ENCODE results near the gene PRUNE2. TPM values are rescaled to one million over a fixed set of nuclear protein-coding genes. Genes with fewer than 3 reads are reported as not detected.

Gene PRUNE2
- total RNA-seq, 1 experiment from 2014 or later = 3.5 TPM

- H3K27ac Mint-ChIP-seq (ENCODE audit: unreplicated experiment) = no peak overlapping the region
- no peaks in the 10 kb centered on the region for H3K9me3 Mint-ChIP-seq (ENCODE audit: unreplicated experiment)
- H3K36me3 Mint-ChIP-seq (ENCODE audit: insufficient read depth, unreplicated experiment) = no peaks in the 10 kb centered on the region
- Histone ChIP-seq H3K36me3 (ENCODE audit: control insufficient read depth, insufficient read depth, low read length) (no peaks in the 10 kb centered on the region), H3K27me3 (replicated peaks; ENCODE audit: control insufficient read depth, insufficient read depth, low read length) (no peaks in the 10 kb centered on the region), H3K4me3 (ENCODE audit: low read depth, low read length) (no peak overlapping the region), H3K9me3 (no peaks in the 10 kb centered on the region), H3K4me1 (no peaks in the 10 kb centered on the region)
- ChIA-PET CTCF (no interaction called here), POLR2A (no interaction called here)
- H3K4me1 Mint-ChIP-seq (ENCODE audit: low read depth, unreplicated experiment) = peaks cover 6% of the 10 kb centered on the region
- no peak for DNase-seq
- intact Hi-C loops (cut with micrococcal nuclease; ENCODE audit: unreplicated experiment) = no loop called here
- H3K4me3 Mint-ChIP-seq (ENCODE audit: unreplicated experiment) = no peak overlapping the region
- TF ChIP-seq CTCF (IDR thresholded peaks at IDR 0.05; ENCODE audit: insufficient read depth in 1 of 2, low read depth in 1 of 2, low read length in 1 of 2, severe bottlenecking in 1 of 2, unreplicated experiment in 1 of 2) = no peak
- no peaks in the 10 kb centered on the region for H3K27me3 Mint-ChIP-seq (ENCODE audit: insufficient read depth, unreplicated experiment)
- no TSS peak for BruUV-seq (replicated peaks)
Measured at GRCh38 chr9:76571743-76572146, 334.2 kb downstream of the PRUNE2 start.

GRCh38 chr9:76571288-76571687 is 334.6 kb downstream of the PRUNE2 start:
- no TSS peak for BruUV-seq (replicated peaks)
- no peak for DNase-seq
- H3K27me3 Mint-ChIP-seq (ENCODE audit: insufficient read depth, unreplicated experiment) = no peaks in the 10 kb centered on the region
- H3K36me3 ChIP-seq (ENCODE audit: control insufficient read depth, insufficient read depth, low read length) = no peaks in the 10 kb centered on the region
- TF ChIP-seq CTCF (IDR thresholded peaks at IDR 0.05; ENCODE audit: insufficient read depth in 1 of 2, low read depth in 1 of 2, low read length in 1 of 2, severe bottlenecking in 1 of 2, unreplicated experiment in 1 of 2) = no peak
- no peaks in the 10 kb centered on the region for H3K9me3 ChIP-seq
- H3K36me3 Mint-ChIP-seq (ENCODE audit: insufficient read depth, unreplicated experiment) = no peaks in the 10 kb centered on the region
- H3K4me1 Mint-ChIP-seq (ENCODE audit: low read depth, unreplicated experiment) = peaks cover 4% of the 10 kb centered on the region
- no peaks in the 10 kb centered on the region for H3K27me3 ChIP-seq (replicated peaks; ENCODE audit: control insufficient read depth, insufficient read depth, low read length)
- no peaks in the 10 kb centered on the region for H3K4me1 ChIP-seq
- ChIA-PET POLR2A (no interaction called here), CTCF (no interaction called here)
- H3K27ac Mint-ChIP-seq (ENCODE audit: unreplicated experiment) = no peak overlapping the region
- no peak overlapping the region for H3K4me3 Mint-ChIP-seq (ENCODE audit: unreplicated experiment)
- intact Hi-C loops (cut with micrococcal nuclease; ENCODE audit: unreplicated experiment) = no loop called here
- H3K4me3 ChIP-seq (ENCODE audit: low read depth, low read length) = no peak overlapping the region
- no peaks in the 10 kb centered on the region for H3K9me3 Mint-ChIP-seq (ENCODE audit: unreplicated experiment)

- Histone ChIP-seq H3K4me1 (no peaks in the 10 kb centered on the region), H3K4me3 (ENCODE audit: low read depth, low read length) (no peak overlapping the region), H3K9me3 (no peaks in the 10 kb centered on the region), H3K36me3 (ENCODE audit: control insufficient read depth, insufficient read depth, low read length) (no peaks in the 10 kb centered on the region), H3K27me3 (replicated peaks; ENCODE audit: control insufficient read depth, insufficient read depth, low read length) (no peaks in the 10 kb centered on the region)
- Mint-ChIP-seq H3K4me1 (ENCODE audit: low read depth, unreplicated experiment) (no peaks in the 10 kb centered on the region), H3K9me3 (ENCODE audit: unreplicated experiment) (no peaks in the 10 kb centered on the region), H3K4me3 (ENCODE audit: unreplicated experiment) (no peak overlapping the region), H3K36me3 (ENCODE audit: insufficient read depth, unreplicated experiment) (no peaks in the 10 kb centered on the region), H3K27ac (ENCODE audit: unreplicated experiment) (no peak overlapping the region), H3K27me3 (ENCODE audit: insufficient read depth, unreplicated experiment) (no peaks in the 10 kb centered on the region)
- no peak for TF ChIP-seq CTCF (IDR thresholded peaks at IDR 0.05; ENCODE audit: insufficient read depth in 1 of 2, low read depth in 1 of 2, low read length in 1 of 2, severe bottlenecking in 1 of 2, unreplicated experiment in 1 of 2)
- no peak for DNase-seq
- ChIA-PET CTCF (no interaction called here), POLR2A (no interaction called here)
- intact Hi-C loops (cut with micrococcal nuclease; ENCODE audit: unreplicated experiment) = no loop called here
- BruUV-seq (replicated peaks) = no TSS peak
Measured at GRCh38 chr9:76570826-76571225, 335.1 kb downstream of the PRUNE2 start.

Measured in Caco-2 (cell line).